NCI-H1105 (cell line): ENCODE results near the gene PCDHGA1.
"Not testable (repeated sequence)": the region's sequence is repeated elsewhere in the genome, so short reads cannot be mapped to it uniquely, and the experiment has no call there.

Experiments used
- DNase-seq: peaks from one replicate; lab custom pipeline; 2025; lab: John Stamatoyannopoulos, UW

The PCDHGA1 gene

DNA sequence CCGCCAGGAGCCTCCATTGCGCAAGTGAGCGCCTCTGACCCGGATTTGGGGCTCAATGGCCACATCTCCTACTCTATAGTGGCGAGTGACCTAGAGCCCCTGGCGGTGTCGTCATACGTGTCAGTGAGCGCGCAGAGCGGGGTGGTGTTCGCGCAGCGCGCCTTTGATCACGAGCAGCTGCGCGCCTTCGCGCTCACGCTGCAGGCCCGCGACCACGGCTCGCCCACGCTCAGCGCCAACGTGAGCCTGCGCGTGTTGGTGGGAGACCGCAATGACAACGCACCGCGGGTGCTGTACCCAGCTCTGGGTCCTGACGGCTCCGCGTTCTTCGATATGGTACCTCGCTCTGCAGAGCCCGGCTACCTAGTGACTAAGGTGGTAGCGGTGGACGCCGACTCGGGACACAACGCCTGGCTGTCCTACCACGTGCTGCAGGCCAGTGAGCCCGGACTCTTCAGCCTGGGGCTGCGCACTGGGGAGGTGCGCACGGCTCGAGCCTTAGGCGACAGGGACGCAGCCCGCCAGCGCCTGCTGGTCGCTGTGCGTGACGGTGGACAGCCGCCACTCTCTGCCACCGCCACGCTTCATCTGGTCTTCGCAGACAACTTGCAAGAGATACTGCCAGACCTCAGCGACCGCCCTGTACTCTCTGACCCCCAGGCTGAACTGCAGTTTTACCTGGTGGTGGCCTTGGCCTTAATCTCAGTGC is 79.4 kb downstream of the PCDHGA1 start:
- DNase-seq = no peak

DNA sequence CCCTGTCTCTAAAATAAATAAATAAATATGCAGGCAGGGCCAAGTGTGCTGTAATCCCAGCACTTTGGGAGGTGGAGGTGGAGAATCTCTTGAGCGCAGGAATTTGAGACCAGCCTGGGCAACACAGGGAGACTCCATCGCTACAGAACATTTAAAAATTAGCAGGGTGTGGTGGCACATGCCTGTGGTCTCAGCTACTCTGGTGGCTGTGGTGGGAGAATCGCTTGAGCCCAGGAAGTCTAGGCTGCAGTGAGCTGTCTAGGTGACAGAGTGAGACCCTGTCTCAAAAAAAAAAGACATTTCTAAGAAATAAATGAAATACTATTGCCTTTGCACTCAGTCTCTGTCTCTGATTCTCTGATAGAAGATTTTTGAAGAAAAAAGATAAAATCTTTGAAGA is 81.3 kb downstream of the PCDHGA1 start:
- DNase-seq = no peak

DNA sequence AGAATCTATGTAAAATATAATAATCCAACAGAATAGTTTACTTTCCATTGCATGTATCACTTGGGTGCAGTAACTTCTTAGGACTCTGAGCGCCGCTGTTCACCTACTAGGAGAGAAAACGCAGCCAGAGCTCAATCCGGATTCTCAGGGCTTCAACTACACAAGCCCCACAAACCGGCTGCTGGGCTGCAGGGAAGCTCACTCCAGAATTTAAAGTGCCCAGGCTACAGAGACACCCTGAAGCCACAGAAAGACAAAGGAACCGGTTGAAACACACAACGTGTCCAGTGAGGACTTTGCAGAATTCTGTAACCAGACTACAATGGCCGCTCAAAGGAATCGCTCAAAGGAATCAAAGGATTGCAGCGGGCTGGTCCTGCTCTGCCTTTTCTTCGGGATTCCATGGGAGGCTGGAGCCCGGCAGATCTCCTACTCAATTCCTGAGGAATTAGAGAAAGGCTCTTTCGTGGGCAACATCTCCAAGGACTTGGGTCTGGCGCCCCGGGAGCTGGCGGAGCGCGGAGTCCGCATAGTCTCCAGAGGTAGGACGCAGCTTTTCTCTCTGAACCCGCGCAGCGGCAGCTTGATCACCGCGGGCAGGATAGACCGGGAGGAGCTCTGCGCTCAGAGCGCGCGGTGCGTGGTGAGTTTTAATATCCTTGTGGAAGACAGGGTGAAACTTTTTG is 82.7 kb downstream of the PCDHGA1 start, which contains the start of gene PCDHGA10:
PCDHGA10 (plus strand) TSS at position 134 of the 686 bp plus-strand sequence; CDS start at position 323, 189 bp downstream.
- no peak for DNase-seq

- no peak for DNase-seq
Observed at GRCh38 chr5:141413540-141414069, 83.3 kb downstream of the PCDHGA1 start.

- not testable (repeated sequence) for DNase-seq
Observed at GRCh38 chr5:141414548-141415274, 84.4 kb downstream of the PCDHGA1 start.

DNA sequence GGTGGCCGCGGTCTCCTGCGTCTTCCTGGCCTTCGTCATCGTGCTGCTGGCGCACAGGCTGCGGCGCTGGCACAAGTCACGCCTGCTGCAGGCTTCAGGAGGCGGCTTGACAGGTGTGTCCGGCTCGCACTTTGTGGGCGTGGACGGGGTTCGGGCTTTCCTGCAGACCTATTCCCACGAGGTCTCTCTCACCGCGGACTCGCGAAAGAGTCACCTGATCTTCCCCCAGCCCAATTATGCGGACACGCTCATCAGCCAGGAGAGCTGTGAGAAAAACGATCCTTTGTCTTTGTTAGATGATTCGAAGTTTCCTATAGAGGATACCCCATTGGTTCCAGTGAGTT is 84.9 kb downstream of the PCDHGA1 start:
- DNase-seq = not testable (repeated sequence)

GRCh38 chr5:141417494-141418172 is 87.3 kb downstream of the PCDHGA1 start, which contains the start of gene PCDHGB7:
TSS of gene PCDHGB7 (plus strand) at chr5:141417677. CDS start at chr5:141417860, 183 bp downstream.
- DNase-seq = peak; percentile 64

DNA sequence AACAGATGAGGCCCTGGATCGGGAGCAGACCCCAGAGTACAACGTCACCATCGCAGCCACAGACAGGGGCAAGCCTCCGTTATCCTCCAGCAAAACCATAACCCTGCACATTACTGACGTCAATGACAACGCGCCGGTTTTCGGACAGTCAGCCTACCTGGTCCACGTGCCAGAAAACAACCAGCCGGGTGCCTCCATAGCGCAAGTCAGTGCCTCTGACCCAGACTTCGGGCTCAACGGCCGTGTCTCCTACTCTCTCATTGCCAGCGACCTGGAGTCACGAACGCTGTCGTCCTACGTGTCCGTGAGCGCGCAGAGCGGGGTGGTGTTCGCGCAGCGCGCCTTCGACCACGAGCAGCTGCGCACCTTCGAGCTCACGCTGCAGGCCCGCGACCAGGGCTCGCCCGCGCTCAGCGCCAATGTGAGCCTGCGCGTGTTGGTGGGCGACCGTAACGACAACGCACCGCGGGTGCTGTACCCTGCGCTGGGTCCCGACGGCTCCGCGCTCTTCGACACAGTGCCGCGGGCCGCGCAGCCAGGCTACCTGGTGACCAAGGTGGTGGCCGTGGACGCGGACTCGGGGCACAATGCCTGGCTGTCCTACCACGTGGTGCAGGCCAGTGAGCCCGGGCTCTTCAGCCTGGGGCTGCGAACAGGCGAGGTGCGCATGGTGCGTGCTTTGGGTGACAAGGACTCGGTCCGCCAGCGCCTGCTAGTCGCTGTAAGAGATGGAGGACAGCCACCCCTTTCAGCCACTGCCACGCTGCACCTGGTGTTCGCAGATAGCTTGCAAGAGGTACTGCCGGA is 89.0 kb downstream of the PCDHGA1 start:
- DNase-seq = no peak

DNA sequence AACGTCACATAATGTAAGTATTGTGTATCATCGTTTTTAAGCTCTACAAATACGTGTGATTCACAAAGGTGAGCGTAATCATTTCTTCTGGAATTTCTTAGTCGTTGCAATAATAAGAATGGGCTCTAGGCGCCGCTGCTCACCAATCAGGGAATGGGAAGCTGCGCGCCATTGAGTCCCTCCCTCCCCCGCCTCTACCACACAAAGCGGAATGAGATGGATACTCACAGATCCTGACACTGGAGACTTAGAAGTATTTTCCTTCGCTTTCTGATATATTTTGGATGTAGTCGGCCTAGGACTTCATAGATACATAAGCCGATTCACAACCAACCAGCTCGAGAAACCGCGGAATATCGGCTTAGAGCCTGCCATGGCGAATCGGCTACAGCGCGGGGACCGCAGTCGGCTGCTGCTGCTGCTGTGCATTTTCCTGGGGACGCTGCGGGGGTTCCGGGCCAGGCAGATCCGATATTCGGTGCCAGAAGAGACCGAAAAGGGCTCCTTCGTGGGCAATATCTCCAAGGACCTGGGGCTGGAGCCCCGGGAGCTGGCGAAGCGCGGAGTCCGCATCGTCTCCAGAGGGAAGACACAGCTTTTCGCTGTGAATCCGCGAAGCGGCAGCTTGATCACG is 90.7 kb downstream of the PCDHGA1 start, which contains the start of gene PCDHGA11:
PCDHGA11 (plus strand) TSS at position 197 of the 634 bp plus-strand sequence; CDS start at position 374, 177 bp downstream.
- no peak for DNase-seq

DNA sequence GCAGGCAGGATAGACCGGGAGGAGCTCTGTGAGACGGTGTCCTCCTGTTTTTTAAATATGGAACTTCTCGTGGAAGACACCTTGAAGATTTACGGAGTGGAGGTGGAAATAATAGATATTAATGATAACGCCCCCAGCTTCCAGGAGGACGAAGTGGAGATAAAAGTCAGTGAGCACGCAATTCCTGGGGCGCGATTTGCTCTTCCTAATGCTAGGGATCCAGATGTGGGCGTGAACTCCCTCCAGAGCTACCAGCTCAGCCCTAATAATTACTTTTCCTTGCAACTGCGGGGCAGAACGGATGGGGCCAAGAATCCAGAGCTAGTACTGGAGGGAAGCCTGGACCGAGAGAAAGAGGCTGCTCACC is 91.2 kb downstream of the PCDHGA1 start:
- no peak for DNase-seq

DNA sequence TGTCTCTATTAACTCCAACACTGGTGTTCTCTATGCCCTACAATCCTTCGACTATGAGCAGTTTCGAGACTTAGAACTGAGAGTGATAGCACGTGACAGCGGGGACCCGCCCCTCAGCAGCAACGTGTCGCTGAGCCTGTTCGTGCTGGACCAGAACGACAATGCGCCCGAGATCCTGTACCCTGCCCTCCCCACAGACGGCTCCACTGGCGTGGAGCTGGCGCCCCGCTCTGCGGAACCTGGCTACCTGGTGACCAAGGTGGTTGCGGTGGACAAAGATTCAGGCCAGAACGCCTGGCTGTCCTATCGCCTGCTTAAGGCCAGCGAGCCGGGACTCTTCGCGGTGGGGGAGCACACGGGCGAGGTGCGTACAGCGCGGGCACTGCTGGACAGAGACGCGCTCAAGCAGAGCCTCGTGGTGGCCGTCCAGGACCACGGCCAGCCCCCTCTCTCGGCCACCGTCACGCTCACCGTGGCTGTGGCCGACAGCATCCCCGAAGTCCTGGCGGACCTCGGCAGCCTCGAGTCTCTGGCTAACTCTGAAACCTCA is 92.5 kb downstream of the PCDHGA1 start:
- DNase-seq = no peak

GRCh38 chr5:141427783-141428426 is 97.6 kb downstream of the PCDHGA1 start:
- no peak for DNase-seq

DNA sequence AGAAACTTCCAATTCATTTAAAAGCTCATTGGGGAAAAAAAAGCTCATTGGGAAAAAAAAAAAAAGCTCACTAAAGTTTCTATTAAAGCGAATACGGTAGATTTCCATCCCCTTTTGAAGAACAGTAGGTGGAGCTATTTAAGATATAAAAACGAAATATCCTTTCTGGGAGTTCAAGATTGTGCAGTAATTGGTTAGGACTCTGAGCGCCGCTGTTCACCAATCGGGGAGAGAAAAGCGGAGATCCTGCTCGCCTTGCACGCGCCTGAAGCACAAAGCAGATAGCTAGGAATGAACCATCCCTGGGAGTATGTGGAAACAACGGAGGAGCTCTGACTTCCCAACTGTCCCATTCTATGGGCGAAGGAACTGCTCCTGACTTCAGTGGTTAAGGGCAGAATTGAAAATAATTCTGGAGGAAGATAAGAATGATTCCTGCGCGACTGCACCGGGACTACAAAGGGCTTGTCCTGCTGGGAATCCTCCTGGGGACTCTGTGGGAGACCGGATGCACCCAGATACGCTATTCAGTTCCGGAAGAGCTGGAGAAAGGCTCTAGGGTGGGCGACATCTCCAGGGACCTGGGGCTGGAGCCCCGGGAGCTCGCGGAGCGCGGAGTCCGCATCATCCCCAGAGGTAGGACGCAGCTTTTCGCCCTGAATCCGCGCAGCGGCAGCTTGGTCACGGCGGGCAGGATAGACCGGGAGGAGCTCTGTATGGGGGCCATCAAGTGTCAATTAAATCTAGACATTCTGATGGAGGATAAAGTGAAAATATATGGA is 100.2 kb downstream of the PCDHGA1 start, which contains the start of gene PCDHGA12:
PCDHGA12 (plus strand) TSS at position 176 of the 782 bp plus-strand sequence; CDS start at position 429, 253 bp downstream.
- DNase-seq = no peak

DNA sequence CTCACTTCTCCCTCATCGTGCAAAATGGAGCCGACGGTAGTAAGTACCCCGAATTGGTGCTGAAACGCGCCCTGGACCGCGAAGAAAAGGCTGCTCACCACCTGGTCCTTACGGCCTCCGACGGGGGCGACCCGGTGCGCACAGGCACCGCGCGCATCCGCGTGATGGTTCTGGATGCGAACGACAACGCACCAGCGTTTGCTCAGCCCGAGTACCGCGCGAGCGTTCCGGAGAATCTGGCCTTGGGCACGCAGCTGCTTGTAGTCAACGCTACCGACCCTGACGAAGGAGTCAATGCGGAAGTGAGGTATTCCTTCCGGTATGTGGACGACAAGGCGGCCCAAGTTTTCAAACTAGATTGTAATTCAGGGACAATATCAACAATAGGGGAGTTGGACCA is 101.0 kb downstream of the PCDHGA1 start:
- no peak for DNase-seq

GRCh38 chr5:141432308-141432707 is 102.0 kb downstream of the PCDHGA1 start:
- DNase-seq = not testable (repeated sequence)

GRCh38 chr5:141432726-141433125 is 102.4 kb downstream of the PCDHGA1 start:
- not testable (repeated sequence) for DNase-seq

DNA sequence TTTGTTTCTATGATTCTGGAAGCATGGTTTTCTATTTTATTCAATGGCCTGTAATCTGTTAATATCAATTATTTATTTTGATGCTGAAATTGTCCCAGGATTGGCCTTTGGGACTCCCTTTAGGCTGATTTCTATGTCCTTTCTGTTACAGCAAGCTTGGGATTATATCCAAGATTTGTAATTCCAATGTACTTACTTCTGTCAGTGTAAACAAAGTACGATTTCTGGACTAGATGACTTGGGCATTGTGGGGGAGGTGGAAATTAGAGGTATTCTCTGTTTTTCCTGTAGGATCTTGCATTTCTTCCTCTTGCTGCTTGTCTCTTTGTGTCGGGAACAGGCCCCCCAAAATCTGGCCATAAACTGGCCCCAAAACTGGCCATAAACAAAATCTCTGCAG is 103.7 kb downstream of the PCDHGA1 start:
- no peak for DNase-seq

DNA sequence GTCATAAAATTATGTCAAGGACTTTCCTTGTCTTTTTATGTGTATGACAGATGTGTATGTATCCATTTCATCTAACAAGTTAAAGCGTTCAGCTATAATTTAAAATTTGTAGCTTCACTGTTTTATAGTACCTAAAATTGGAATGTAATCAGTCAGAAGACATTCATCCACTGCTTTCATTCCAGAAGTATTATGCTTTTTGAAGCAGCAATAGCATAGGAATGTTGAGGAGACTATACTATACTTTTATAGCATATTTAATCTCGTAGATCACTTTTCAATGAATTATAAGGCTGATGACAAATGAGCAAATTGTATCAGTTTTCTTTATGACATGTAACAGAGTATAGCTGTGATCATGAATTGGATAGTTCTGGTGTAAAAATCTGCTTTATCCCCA is 106.9 kb downstream of the PCDHGA1 start:
- DNase-seq = no peak
